Osteocyte (in vitro differentiated cells): ENCODE results near the gene ZC3H7B. TPM values are rescaled to one million over a fixed set of nuclear protein-coding genes. Genes with fewer than 3 reads are reported as not detected.

Experiments
- DNase-seq: peaks from one replicate; pipeline ENCODE4 v3.0.0; 2021; ENCODE audit warnings: mixed read lengths; ENCODE audit not compliant: unreplicated experiment; ENCODE audit errors: extremely low spot score
- H3K27ac Mint-ChIP-seq: one replicate; pipeline ENCODE4 v1.8.0; 2021; ENCODE audit warnings: mild to moderate bottlenecking, mixed read lengths; ENCODE audit not compliant: unreplicated experiment
- H3K27me3 Mint-ChIP-seq: one replicate; pipeline ENCODE4 v1.8.0; 2021; ENCODE audit warnings: mixed read lengths; ENCODE audit not compliant: unreplicated experiment
- H3K36me3 Mint-ChIP-seq: one replicate; pipeline ENCODE4 v1.8.0; 2021; ENCODE audit warnings: mixed read lengths; ENCODE audit not compliant: unreplicated experiment
- H3K4me1 Mint-ChIP-seq: one replicate; pipeline ENCODE4 v1.8.0; 2021; ENCODE audit warnings: mixed read lengths; ENCODE audit not compliant: unreplicated experiment
- H3K4me3 Mint-ChIP-seq: one replicate; pipeline ENCODE4 v1.8.0; 2021; ENCODE audit warnings: mild to moderate bottlenecking, moderate library complexity, mixed read lengths; ENCODE audit not compliant: unreplicated experiment
- H3K9me3 Mint-ChIP-seq: one replicate; pipeline ENCODE4 v1.8.0; 2021; ENCODE audit warnings: mixed read lengths; ENCODE audit not compliant: unreplicated experiment
- CTCF ChIP-seq: fragments of 200-600 bp; sonication (generic); IDR thresholded peaks from 2 replicates; pipeline ENCODE4 v1.5.0; 2021; ENCODE audit warnings: antibody characterized with exemption, mild to moderate bottlenecking, moderate library complexity
- microRNA-seq: library from miRNA; unstranded; fragments of <30 nt; microRNA quantifications from one replicate; pipeline ENCODE4 v1.1.0, GENCODE V29; 2020; ENCODE audit not compliant: unreplicated experiment
- total RNA-seq: library from RNA; stranded (reverse); gene quantifications from 2 replicates; pipeline ENCODE4 v1.2.1, GENCODE V29; 2021

Gene ZC3H7B
- total RNA-seq, 1 donor from 2014 or later: 82.8 TPM

- Mint-ChIP-seq H3K27ac (peak overlapping the region; percentile 87), H3K9me3 (no peaks in the 10 kb centered on the region), H3K36me3 (no peaks in the 10 kb centered on the region), H3K27me3 (no peaks in the 10 kb centered on the region), H3K4me1 (peaks cover 23% of the 10 kb centered on the region), H3K4me3 (peak overlapping the region; percentile 31)
- peak; percentile 98 for DNase-seq
- peak; percentile 98 for TF ChIP-seq CTCF
Measured at GRCh38 chr22:41403532-41404318, 102.4 kb downstream of the ZC3H7B start.

GRCh38 chr22:41405588-41405987 lies 104.3 kb downstream of the ZC3H7B start:
- no peaks in the 10 kb centered on the region for H3K36me3 Mint-ChIP-seq
- no peaks in the 10 kb centered on the region for H3K27me3 Mint-ChIP-seq
- H3K27ac Mint-ChIP-seq: no peak overlapping the region
- H3K9me3 Mint-ChIP-seq: no peaks in the 10 kb centered on the region
- H3K4me3 Mint-ChIP-seq: no peak overlapping the region
- peaks cover 24% of the 10 kb centered on the region for H3K4me1 Mint-ChIP-seq
- no peak for TF ChIP-seq CTCF
- DNase-seq: no peak

GRCh38 chr22:41406410-41406809 lies 105.1 kb downstream of the ZC3H7B start:
- Mint-ChIP-seq H3K27me3 (no peaks in the 10 kb centered on the region), H3K4me3 (no peak overlapping the region), H3K4me1 (peaks cover 24% of the 10 kb centered on the region), H3K27ac (no peak overlapping the region), H3K9me3 (no peaks in the 10 kb centered on the region), H3K36me3 (no peaks in the 10 kb centered on the region)
- TF ChIP-seq CTCF: no peak
- no peak for DNase-seq

- no peak overlapping the region for H3K4me3 Mint-ChIP-seq
- peaks cover 19% of the 10 kb centered on the region for H3K4me1 Mint-ChIP-seq
- DNase-seq: no peak
- no peaks in the 10 kb centered on the region for H3K36me3 Mint-ChIP-seq
- no peak for TF ChIP-seq CTCF
- H3K9me3 Mint-ChIP-seq: no peaks in the 10 kb centered on the region
- no peaks in the 10 kb centered on the region for H3K27me3 Mint-ChIP-seq
- H3K27ac Mint-ChIP-seq: peak overlapping the region; percentile 34
Measured at GRCh38 chr22:41407433-41407832, 106.1 kb downstream of the ZC3H7B start.

GRCh38 chr22:41408665-41409064 lies 107.3 kb downstream of the ZC3H7B start:
- no peak overlapping the region for H3K4me3 Mint-ChIP-seq
- no peaks in the 10 kb centered on the region for H3K36me3 Mint-ChIP-seq
- H3K27ac Mint-ChIP-seq: no peak overlapping the region
- H3K9me3 Mint-ChIP-seq: no peaks in the 10 kb centered on the region
- H3K27me3 Mint-ChIP-seq: no peaks in the 10 kb centered on the region
- DNase-seq: no peak
- no peak for TF ChIP-seq CTCF
- H3K4me1 Mint-ChIP-seq: peaks cover 18% of the 10 kb centered on the region

Small RNAs within 50 kb of the gene (microRNA-seq; reads per million reads assigned to microRNA genes)
- not detected for gene MIR6889

Other genes with a start within 250 kb of the ZC3H7B start
- gene EP300, start 208.9 kb upstream of the ZC3H7B start, total RNA-seq: 74.8 and 83.4 TPM in 2 replicates
- 25.9 and 26.4 TPM in 2 replicates for gene L3MBTL2, start 96.2 kb upstream of the ZC3H7B start, total RNA-seq
- gene CHADL, start 60.6 kb upstream of the ZC3H7B start, total RNA-seq: 0.43 TPM in 1 of 2 replicates, not detected in the other
- gene RANGAP1, start 15.3 kb upstream of the ZC3H7B start, total RNA-seq: 49.0 and 49.7 TPM in 2 replicates
- gene TEF, start 80.4 kb downstream of the ZC3H7B start, total RNA-seq: 5.7 and 6.8 TPM in 2 replicates
- 44.5 and 45.9 TPM in 2 replicates for gene TOB2, start 145.3 kb downstream of the ZC3H7B start, total RNA-seq
- 29.0 and 30.9 TPM in 2 replicates for gene PHF5A, start 167.2 kb downstream of the ZC3H7B start, total RNA-seq
- gene ACO2, start 167.6 kb downstream of the ZC3H7B start, total RNA-seq: 71.8 and 77.3 TPM in 2 replicates
- gene POLR3H, start 242.9 kb downstream of the ZC3H7B start, total RNA-seq: 38.2 and 39.7 TPM in 2 replicates